MM.1S (cell line): ENCODE data around the gene CARD16.

Source experiments
- DNase-seq: peaks from one replicate; pipeline ENCODE4 v3.0.0-alpha.2; 2015
- H2AFZ ChIP-seq: fragments of 300-600 bp; sonication (generic); 2 replicates; pipeline ENCODE4 v1.6.0; 2016; ENCODE audit warnings: antibody characterized with exemption, low read length
- H3F3A ChIP-seq: fragments of 300-600 bp; sonication (generic); 2 replicates; pipeline ENCODE4 v1.6.1; 2016; ENCODE audit warnings: mild to moderate bottlenecking, antibody characterized with exemption, low read length, moderate library complexity, mixed read lengths; ENCODE audit not compliant: insufficient read depth
- H3K27ac ChIP-seq: fragments of 300-600 bp; sonication (generic); 2 replicates; pipeline ENCODE4 v1.5.1; 2016; ENCODE audit warnings: mild to moderate bottlenecking, low read length
- H3K27me3 ChIP-seq: fragments of 300-600 bp; sonication (generic); replicated peaks from 2 replicates; pipeline ENCODE4 v1.6.0; 2016; ENCODE audit warnings: low read length; ENCODE audit not compliant: insufficient read depth
- H3K36me3 ChIP-seq: fragments of 300-600 bp; sonication (generic); replicated peaks from 2 replicates; pipeline ENCODE4 v1.6.1; 2016; ENCODE audit warnings: mild to moderate bottlenecking, low read length, mixed read lengths; ENCODE audit not compliant: insufficient read depth
- H3K4me1 ChIP-seq: fragments of 300-600 bp; sonication (generic); 2 replicates; pipeline ENCODE4 v1.6.1; 2016; ENCODE audit warnings: low read length, mixed read lengths
- H3K4me2 ChIP-seq: fragments of 300-600 bp; sonication (generic); 2 replicates; pipeline ENCODE4 v1.6.0; 2016; ENCODE audit warnings: low read depth, low read length
- H3K4me3 ChIP-seq: fragments of 300-600 bp; sonication (generic); 2 replicates; pipeline ENCODE4 v1.5.1; 2016; ENCODE audit warnings: low read length, mixed read lengths
- H3K79me2 ChIP-seq: fragments of 300-600 bp; sonication (generic); 2 replicates; pipeline ENCODE4 v1.6.1; 2016; ENCODE audit warnings: mixed run types, low read length, mixed read lengths
- H3K9ac ChIP-seq: fragments of 300-600 bp; sonication (generic); 2 replicates; pipeline ENCODE4 v1.6.1; 2016; ENCODE audit warnings: low read length, mixed read lengths
- H3K9me2 ChIP-seq: fragments of 300-600 bp; sonication (generic); replicated peaks from 2 replicates; pipeline ENCODE4 v1.6.1; 2016; ENCODE audit warnings: mild to moderate bottlenecking, low read length, mixed read lengths; ENCODE audit not compliant: insufficient read depth
- H3K9me3 ChIP-seq: fragments of 300-600 bp; sonication (generic); replicated peaks from 2 replicates; pipeline ENCODE4 v1.6.1; 2016; ENCODE audit warnings: mild to moderate bottlenecking, low read length, mixed read lengths; ENCODE audit not compliant: insufficient read depth
- H4K20me1 ChIP-seq: fragments of 300-600 bp; sonication (generic); 2 replicates; pipeline ENCODE4 v1.6.1; 2016; ENCODE audit warnings: mild to moderate bottlenecking, low read length, moderate library complexity, mixed read lengths; ENCODE audit not compliant: insufficient read depth
- EZH2 ChIP-seq: fragments of 300-600 bp; sonication (generic); optimal IDR thresholded peaks from 2 replicates; pipeline ENCODE3; 2017; ENCODE audit warnings: low read depth, mild to moderate bottlenecking, antibody characterized with exemption, low read length, mixed read lengths
- EZH2phosphoT487 ChIP-seq: fragments of 300-600 bp; sonication (generic); IDR thresholded peaks from 2 replicates; pipeline ENCODE4 v1.6.1; 2018; ENCODE audit warnings: antibody characterized with exemption, low read length
- TF ChIP-seq, protein P1 (sequence below): fragments of 300-600 bp; sonication (generic); IDR thresholded peaks from 2 replicates; pipeline ENCODE4 v1.5.1; 2016; ENCODE audit warnings: antibody characterized with exemption, low read length, mixed read lengths

The CARD16 gene

DNA sequence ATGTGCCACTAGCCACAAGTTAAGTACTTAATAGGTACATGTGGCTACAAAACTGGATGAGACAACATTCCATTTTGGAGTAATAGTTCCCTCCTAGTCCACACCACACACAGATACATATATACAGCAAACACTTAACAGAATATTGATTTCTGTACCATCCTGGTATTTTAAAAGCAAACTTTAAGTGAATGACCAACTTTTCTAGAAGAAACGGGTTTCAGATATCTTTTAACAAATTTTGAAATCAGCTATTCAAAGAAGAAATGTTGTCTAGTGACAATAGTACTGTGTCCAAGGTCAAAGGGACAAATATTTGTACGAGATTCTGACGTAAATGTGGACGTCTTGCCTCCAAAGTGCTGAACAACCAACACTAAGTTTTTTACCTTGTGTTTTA lies 12.3 kb upstream of the CARD16 start:
- Histone ChIP-seq H3F3A (no peaks in the 10 kb centered on the region), H3K36me3 (no peaks in the 10 kb centered on the region), H3K27ac (no peak overlapping the region), H2AFZ (no peak overlapping the region), H3K4me3 (no peak overlapping the region), H3K9me2 (no peaks in the 10 kb centered on the region), H3K9me3 (no peaks in the 10 kb centered on the region), H4K20me1 (no peaks in the 10 kb centered on the region), H3K27me3 (no peaks in the 10 kb centered on the region), H3K4me1 (no peaks in the 10 kb centered on the region), H3K9ac (no peak overlapping the region), H3K79me2 (no peaks in the 10 kb centered on the region), H3K4me2 (no peak overlapping the region)
- DNase-seq = no peak
- no peak for TF ChIP-seq EZH2

GRCh38 chr11:105056446-105056845 lies 11.3 kb upstream of the CARD16 start:
- no peaks in the 10 kb centered on the region for H3F3A ChIP-seq
- no peaks in the 10 kb centered on the region for H3K9me3 ChIP-seq
- H3K4me1 ChIP-seq = no peaks in the 10 kb centered on the region
- TF ChIP-seq, protein P1, sequence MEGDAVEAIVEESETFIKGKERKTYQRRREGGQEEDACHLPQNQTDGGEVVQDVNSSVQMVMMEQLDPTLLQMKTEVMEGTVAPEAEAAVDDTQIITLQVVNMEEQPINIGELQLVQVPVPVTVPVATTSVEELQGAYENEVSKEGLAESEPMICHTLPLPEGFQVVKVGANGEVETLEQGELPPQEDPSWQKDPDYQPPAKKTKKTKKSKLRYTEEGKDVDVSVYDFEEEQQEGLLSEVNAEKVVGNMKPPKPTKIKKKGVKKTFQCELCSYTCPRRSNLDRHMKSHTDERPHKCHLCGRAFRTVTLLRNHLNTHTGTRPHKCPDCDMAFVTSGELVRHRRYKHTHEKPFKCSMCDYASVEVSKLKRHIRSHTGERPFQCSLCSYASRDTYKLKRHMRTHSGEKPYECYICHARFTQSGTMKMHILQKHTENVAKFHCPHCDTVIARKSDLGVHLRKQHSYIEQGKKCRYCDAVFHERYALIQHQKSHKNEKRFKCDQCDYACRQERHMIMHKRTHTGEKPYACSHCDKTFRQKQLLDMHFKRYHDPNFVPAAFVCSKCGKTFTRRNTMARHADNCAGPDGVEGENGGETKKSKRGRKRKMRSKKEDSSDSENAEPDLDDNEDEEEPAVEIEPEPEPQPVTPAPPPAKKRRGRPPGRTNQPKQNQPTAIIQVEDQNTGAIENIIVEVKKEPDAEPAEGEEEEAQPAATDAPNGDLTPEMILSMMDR = no peak
- no peaks in the 10 kb centered on the region for H4K20me1 ChIP-seq
- H3K4me2 ChIP-seq = no peak overlapping the region
- no peak overlapping the region for H3K4me3 ChIP-seq
- H3K27me3 ChIP-seq = no peaks in the 10 kb centered on the region
- H3K27ac ChIP-seq = no peak overlapping the region
- H3K9me2 ChIP-seq = no peaks in the 10 kb centered on the region
- no peak overlapping the region for H3K9ac ChIP-seq
- no peaks in the 10 kb centered on the region for H3K36me3 ChIP-seq
- no peaks in the 10 kb centered on the region for H3K79me2 ChIP-seq
- H2AFZ ChIP-seq = no peak overlapping the region
- no peak for DNase-seq

DNA sequence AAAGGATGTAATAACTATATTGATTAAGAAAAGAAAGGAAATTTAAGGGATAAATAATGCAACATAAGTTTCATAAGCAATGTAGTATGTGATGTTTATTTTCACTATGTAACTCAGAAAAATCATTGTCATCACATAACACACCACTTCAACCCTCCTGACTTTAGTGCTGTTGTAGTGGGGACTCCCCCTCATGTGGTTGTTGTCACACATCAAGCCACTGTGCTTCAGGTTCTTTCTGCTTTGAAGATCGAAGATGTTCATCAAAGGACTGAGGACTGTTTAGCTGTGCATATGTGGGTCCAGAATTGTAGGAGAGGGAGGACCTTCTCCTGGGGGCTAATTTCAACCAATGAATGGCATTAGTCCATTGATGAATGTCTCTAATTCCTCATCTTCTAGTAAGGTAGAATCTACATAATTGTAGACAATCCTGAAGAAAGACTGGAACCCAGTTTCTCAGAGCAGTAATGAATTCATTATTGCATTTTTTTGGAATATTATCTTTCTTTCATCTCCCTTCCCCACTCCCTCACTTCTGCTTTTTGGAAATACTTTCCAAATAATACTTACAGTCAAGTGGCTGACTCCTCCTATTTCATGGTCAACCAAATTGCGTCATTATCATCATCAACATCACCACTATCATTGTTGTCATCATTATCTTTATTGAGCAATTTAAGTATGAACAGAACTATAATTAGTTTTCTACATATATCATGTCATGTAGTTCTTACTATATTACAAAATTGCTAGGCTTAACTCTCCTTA lies 9.8 kb upstream of the CARD16 start:
- H3K4me1 ChIP-seq = no peaks in the 10 kb centered on the region
- H3K4me3 ChIP-seq = no peak overlapping the region
- no peaks in the 10 kb centered on the region for H3K9me3 ChIP-seq
- no peaks in the 10 kb centered on the region for H3K9me2 ChIP-seq
- H4K20me1 ChIP-seq = no peaks in the 10 kb centered on the region
- no peak for TF ChIP-seq EZH2
- TF ChIP-seq, protein P1 = no peak
- no peak for TF ChIP-seq EZH2phosphoT487
- no peaks in the 10 kb centered on the region for H3K27me3 ChIP-seq
- H3K27ac ChIP-seq = no peak overlapping the region
- no peak overlapping the region for H3K4me2 ChIP-seq
- H3K79me2 ChIP-seq = no peaks in the 10 kb centered on the region
- H3F3A ChIP-seq = no peaks in the 10 kb centered on the region
- H3K36me3 ChIP-seq = no peaks in the 10 kb centered on the region
- no peak overlapping the region for H3K9ac ChIP-seq
- DNase-seq = no peak
- H2AFZ ChIP-seq = no peak overlapping the region

DNA sequence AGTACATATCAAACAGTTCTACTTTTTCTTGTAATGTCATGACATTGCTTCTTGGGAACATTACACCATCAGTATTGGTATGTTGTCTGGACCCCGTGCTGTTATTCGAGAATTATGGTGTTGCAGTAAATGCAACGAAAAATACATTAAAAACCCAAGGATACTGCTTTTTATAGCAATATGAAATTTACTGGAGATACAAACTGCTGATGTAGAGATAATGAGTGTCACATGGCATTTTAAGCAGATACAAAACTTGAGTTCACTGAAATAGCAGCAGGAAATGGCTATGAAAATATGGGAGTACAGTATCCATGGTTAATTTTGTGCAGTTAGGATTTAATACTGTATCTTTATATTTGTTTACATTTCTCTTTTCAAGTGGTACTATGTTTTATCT lies 7.4 kb upstream of the CARD16 start:
- Histone ChIP-seq H3F3A (no peaks in the 10 kb centered on the region), H3K4me1 (no peaks in the 10 kb centered on the region), H3K9ac (no peak overlapping the region), H3K4me3 (no peak overlapping the region), H3K9me3 (no peaks in the 10 kb centered on the region), H3K27me3 (no peaks in the 10 kb centered on the region), H2AFZ (no peak overlapping the region), H3K27ac (no peak overlapping the region), H4K20me1 (no peaks in the 10 kb centered on the region), H3K36me3 (no peaks in the 10 kb centered on the region), H3K4me2 (no peak overlapping the region), H3K9me2 (no peaks in the 10 kb centered on the region), H3K79me2 (no peaks in the 10 kb centered on the region)
- TF ChIP-seq EZH2phosphoT487 = no peak
- no peak for TF ChIP-seq EZH2
- TF ChIP-seq, protein P1 = no peak
- DNase-seq = no peak
